Stimulated activated naive CD8-positive, alpha-beta T cell treated with anti-CD3 and anti-CD28 coated beads, Interleukin-15, Interleukin-2, amounts not matched to agents 100 ng/mL and 50 ng/mL, for 24 hours (primary cell): ENCODE results near the gene CHERP.

Experiments
- H3K27ac Mint-ChIP-seq: one replicate; pipeline ENCODE4 v1.8.0; 2021; ENCODE audit warnings: mild to moderate bottlenecking, mixed read lengths
- H3K27me3 Mint-ChIP-seq: one replicate; pipeline ENCODE4 v1.8.0; 2021; ENCODE audit warnings: mixed read lengths
- H3K36me3 Mint-ChIP-seq: one replicate; pipeline ENCODE4 v1.8.0; 2021; ENCODE audit warnings: low read depth, mixed read lengths
- H3K4me1 Mint-ChIP-seq: one replicate; pipeline ENCODE4 v1.8.0; 2021; ENCODE audit warnings: low read depth, mixed read lengths
- H3K4me3 Mint-ChIP-seq: one replicate; pipeline ENCODE4 v1.8.0; 2021; ENCODE audit warnings: mild to moderate bottlenecking, mixed read lengths
- H3K9me3 Mint-ChIP-seq: one replicate; pipeline ENCODE4 v1.8.0; 2021; ENCODE audit warnings: mixed read lengths

CHERP gene

DNA sequence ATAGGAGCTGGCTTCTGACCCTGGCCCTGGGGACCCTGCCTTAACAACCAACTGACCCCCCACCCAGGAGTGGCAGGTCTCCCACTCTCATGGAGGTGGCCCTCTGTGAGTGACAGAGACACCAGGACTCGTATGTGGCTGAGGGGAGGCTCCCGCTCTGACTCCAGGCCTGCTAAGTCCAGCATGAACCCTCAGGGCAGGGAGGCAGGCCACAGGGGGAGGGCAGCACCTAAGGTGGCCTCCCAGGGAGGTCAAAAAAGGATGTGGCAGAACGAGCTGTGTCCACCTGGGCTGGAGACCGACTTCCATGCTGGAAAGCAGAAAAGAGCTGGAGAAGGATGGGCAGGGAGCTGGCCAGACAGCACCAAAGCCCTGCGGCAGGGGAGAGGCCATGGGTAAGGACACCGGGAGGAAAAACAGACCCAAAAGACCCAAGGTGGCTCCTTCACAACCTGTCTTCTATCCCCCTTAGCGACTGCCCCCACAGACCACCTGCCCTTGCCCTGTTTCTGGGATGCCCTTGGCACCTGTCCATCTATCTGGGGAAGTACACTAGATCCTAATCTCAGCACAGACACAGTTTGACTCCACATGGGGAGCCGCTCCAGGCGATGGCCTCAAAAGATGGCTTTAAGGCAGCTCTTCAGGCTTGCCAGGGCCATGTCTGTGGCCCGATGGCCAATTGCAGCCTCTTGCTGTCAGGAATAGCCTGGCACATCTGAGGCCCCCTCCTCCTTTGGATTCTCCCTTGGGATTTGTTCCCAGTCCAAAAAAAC lies 40.4 kb upstream of the CHERP start:
- no peak overlapping the region for H3K4me3 Mint-ChIP-seq

DNA sequence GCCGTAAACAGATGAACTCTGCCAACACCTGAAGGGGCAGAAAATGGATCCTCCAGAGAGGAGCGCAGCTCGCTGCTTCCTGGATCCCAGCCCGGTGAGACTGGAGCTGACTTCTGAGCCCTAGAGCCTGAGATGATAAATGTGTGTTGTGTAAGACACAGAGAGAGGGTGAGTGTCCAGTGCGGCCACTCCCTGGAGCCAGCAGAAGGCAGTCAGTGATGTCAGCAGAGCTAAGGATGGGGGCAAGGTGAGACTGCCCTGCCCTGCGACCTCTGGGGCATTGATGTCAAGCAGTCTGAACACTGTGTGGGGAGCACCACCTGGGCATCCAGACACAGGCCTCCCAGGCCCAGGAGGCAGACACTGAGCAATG lies 39.7 kb upstream of the CHERP start:
- H3K4me1 Mint-ChIP-seq: peaks cover 73% of the 10 kb centered on the region
- no peak overlapping the region for H3K4me3 Mint-ChIP-seq
- H3K36me3 Mint-ChIP-seq: peaks cover 11% of the 10 kb centered on the region
- H3K27ac Mint-ChIP-seq: peak overlapping the region; percentile 2
- H3K9me3 Mint-ChIP-seq: no peaks in the 10 kb centered on the region
- no peaks in the 10 kb centered on the region for H3K27me3 Mint-ChIP-seq

More for the DNA sequence above, 40.4 kb upstream of the CHERP start:
- H3K9me3 Mint-ChIP-seq: no peaks in the 10 kb centered on the region
- no peaks in the 10 kb centered on the region for H3K27me3 Mint-ChIP-seq
- H3K27ac Mint-ChIP-seq: peak overlapping the region; percentile 40
- H3K36me3 Mint-ChIP-seq: peaks cover 8% of the 10 kb centered on the region
- H3K4me1 Mint-ChIP-seq: peaks cover 80% of the 10 kb centered on the region

DNA sequence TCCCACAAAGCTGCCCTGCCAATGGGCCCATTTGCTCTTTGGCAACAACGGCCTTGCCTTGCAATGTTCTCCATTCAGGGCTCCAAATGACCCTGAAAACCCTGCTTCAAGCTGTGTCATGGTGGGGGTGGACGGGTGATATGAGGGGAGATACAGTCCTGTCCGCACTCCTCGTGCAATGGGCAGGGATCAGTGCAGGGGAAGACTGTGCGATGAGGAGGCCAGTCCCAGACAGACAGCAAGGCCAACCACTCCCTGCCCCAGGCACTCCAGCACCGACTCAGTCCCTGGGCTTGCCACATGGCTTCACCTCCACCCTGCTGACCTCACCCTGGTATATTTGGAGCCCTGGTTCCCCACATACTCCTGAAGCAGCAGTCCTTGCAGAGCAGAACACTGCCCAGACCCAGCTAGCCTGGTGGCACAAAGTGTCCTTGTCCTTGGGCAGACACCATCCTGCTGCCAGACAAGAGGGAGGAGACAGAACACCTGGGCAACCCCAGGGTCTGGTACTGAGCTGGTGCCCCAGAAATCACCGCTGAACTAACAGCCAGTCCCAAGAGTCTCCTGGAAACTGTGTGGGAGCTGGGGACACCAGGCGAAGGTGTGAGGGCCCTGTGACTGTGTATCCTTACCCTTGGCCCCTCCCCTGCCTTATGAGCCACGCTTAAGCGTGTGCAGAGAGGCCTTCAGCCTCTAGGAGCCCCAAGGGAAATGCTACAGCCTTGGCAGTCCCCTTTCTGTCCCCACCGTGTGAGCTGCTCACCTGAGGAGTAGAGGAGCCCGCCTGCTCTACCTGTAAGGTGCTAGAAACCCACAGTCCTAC lies 39.1 kb upstream of the CHERP start:
- Mint-ChIP-seq H3K4me1 (peaks cover 68% of the 10 kb centered on the region), H3K27me3 (no peaks in the 10 kb centered on the region), H3K9me3 (no peaks in the 10 kb centered on the region), H3K36me3 (peaks cover 11% of the 10 kb centered on the region), H3K27ac (peak overlapping the region; percentile 2), H3K4me3 (no peak overlapping the region)

DNA sequence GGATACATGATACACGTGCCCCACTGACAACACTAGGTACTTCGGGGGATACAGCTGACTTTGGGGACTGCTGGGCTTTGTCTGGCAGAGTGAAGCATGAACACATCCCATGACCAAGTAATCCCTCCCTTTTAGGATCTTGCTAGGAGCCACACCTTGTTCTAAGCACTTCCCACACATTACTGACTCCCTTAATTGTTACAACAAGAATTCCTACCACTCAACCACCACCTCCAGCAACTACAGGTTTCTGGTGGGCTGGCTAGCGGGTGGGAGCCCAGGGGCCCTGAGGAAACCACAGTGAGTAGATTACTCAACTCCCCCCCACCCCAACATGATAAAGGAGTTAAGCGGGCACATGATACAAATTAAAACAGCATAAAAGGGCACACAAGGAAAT lies 37.1 kb upstream of the CHERP start:
- Mint-ChIP-seq H3K9me3 (no peaks in the 10 kb centered on the region), H3K36me3 (peaks cover 21% of the 10 kb centered on the region), H3K27me3 (no peaks in the 10 kb centered on the region), H3K4me1 (peaks cover 63% of the 10 kb centered on the region), H3K4me3 (no peak overlapping the region), H3K27ac (peak overlapping the region; percentile 80)

DNA sequence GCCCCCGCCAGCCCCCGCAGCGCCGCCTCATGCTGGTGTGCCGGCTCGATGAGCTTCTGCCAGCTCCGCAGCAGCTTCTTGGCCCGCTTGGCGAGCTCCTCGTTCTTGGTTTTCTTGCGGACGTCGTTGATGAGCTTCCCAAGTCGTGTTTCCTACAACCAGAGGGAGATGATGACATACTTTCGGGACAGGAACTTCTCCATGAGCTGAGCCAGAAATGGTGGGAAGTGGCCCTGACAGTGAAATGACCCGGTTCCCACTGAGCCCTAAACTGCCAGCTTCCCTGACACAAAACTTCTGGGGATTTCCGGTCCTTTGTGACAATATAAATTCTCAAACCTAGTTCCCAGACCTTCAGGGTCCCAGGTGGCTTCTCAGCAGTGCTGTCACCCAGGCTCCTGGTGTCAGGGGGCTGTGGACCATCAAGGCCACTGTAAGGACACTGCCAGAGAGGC lies 35.3 kb upstream of the CHERP start:
- Mint-ChIP-seq H3K4me3 (no peak overlapping the region), H3K36me3 (peaks cover 25% of the 10 kb centered on the region), H3K27me3 (no peaks in the 10 kb centered on the region), H3K4me1 (peaks cover 61% of the 10 kb centered on the region), H3K9me3 (no peaks in the 10 kb centered on the region), H3K27ac (no peak overlapping the region)

DNA sequence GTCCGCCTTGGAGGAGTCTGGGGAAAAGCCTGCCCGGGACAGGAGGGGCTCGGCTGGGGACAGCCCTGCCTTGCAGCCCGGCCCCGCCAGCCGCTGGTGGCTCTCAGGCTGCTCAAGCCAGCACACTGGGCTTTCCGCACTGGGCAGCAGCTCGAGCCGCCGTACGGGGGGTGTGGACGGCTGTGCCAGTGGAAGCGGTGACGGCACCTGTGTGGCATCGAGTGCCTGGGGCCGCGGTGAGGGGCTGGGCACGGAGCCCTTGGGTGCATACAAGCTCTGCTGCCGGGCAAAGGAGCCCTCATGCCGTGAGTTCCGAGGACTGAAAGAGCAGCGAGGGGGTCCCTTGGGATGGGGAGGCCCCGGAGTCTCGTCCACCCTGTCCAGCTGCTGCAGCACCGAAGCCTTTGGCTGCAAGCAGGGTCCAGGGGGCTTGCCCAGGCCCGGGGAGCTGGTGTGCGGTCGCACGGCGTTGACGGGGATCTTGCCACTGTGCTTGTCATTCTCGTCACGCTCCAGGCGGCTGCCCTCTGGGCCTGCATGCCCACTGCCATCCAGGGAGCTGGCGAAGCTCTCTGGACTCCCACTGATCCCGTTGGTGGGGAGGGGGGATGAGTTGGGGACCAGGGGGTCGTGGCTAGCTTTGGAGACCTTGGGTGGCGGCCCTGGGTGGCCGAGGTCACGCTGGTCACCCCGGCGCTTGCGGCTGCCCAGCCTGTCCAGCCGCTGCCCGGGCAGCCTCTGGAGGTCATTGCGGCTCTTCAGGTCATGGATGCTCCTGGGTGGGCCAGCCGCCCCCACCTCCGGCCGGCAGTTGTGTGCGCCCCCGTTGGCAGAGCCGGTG lies 34.7 kb upstream of the CHERP start:
- peaks cover 62% of the 10 kb centered on the region for H3K4me1 Mint-ChIP-seq
- H3K27ac Mint-ChIP-seq: no peak overlapping the region
- no peaks in the 10 kb centered on the region for H3K9me3 Mint-ChIP-seq
- no peaks in the 10 kb centered on the region for H3K27me3 Mint-ChIP-seq
- H3K4me3 Mint-ChIP-seq: no peak overlapping the region
- H3K36me3 Mint-ChIP-seq: peaks cover 25% of the 10 kb centered on the region

DNA sequence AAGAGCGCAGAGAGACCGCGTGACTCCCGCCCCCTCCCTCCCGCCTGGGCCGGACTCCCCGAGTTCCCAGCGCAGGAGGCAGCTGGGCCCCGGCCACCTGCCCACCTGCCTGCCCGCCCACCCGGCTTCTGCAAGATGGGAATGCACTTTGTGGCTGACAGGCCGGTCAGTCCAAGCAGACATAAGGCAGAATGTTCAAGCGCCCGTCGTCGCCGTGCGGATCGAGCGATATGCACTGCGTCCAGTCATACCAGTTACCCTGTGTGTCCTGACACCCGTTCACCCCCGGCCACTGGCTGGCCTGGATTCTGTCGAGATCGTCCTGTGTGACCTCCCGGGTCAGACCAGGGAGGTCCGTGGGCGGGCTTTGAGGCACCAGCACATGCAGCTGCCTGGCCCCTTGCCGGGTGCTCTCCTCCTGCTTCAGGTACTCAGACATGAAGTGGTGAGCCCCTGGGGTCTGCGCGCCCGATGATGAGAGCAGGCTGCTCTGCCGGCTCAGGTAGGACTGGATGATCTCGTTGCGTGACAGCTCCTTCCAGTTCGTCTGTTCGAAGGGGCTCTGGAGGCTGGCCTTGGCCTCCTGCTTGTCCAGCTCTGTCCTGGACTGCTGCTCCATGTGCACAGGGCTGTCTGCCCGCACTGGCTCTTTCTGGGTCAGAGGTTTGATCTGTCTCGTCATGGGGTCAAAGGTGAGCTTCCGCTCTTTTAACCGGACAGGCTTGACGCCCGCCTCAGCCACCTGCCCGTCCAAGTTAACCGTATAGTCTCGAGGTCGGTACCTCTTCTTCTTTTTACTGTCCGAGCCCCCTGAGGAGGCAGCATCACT lies 33.8 kb upstream of the CHERP start:
- no peak overlapping the region for H3K4me3 Mint-ChIP-seq
- peaks cover 25% of the 10 kb centered on the region for H3K36me3 Mint-ChIP-seq
- H3K4me1 Mint-ChIP-seq: peaks cover 65% of the 10 kb centered on the region
- peak overlapping the region; percentile 48 for H3K27ac Mint-ChIP-seq
- H3K9me3 Mint-ChIP-seq: no peaks in the 10 kb centered on the region
- H3K27me3 Mint-ChIP-seq: no peaks in the 10 kb centered on the region

DNA sequence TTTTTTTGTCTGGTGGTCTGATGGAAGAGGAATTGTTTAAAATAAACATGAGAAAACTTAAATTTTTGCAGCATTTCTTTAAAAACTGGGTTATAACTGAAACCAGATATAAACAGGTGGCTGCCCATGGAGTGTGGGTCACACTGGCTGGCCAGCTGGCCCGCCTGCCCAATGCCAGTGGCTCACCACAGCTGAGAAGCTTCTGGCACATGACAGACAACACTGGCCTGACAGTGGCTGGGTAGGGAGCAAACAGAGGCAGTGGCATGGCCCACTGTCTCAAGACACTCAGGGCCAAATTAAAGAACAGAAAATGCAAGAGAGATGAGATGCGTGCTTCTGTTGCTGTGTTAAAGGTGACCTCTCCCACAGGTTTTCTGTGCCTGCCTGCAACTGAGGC lies 33.0 kb upstream of the CHERP start:
- Mint-ChIP-seq H3K27ac (peak overlapping the region; percentile 76), H3K4me1 (peaks cover 66% of the 10 kb centered on the region), H3K36me3 (peaks cover 29% of the 10 kb centered on the region), H3K27me3 (no peaks in the 10 kb centered on the region), H3K9me3 (no peaks in the 10 kb centered on the region), H3K4me3 (peak overlapping the region; percentile 7)

DNA sequence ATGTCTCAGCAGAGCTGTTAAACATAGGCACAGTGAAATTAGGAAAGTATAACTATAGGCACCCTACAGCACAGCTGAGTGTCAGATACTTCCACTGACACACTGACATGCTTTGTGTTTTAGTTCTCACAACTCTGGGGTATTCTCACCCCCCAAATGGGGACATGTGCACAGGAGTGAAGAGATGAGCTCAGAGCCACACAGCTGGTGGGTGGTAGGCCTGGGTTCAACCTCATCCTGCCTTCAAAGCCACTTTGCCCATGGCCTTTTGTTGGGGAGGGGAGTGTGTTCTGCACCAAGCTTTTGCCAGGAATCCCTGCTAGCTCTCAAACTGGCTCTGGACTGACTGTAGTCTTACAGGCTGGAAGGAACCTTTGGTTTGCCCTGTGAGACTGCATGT lies 31.7 kb upstream of the CHERP start:
- Mint-ChIP-seq H3K36me3 (peaks cover 43% of the 10 kb centered on the region), H3K4me3 (peak overlapping the region; percentile 94), H3K27ac (peak overlapping the region; percentile 72), H3K9me3 (no peaks in the 10 kb centered on the region), H3K4me1 (peaks cover 57% of the 10 kb centered on the region), H3K27me3 (no peaks in the 10 kb centered on the region)

DNA sequence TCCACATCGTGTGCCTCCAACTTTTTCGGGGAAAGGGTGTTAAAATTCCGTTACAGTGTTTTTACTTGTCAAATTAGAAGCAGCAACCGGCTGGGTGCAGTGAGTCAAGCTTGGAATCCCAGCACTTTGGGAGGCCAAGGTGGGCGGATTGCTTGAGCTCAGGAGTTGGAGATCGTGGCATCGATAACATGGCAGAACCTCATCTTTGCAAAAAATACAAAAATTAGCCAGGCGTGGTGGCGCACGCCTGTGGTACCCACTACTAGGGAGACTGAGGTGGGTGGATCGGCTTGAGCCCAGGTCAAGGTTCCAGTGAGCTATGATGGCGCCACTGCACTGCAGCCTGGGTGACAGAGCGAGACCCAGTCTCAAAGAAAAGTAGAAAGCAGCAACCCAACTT lies 31.1 kb upstream of the CHERP start:
- H3K27ac Mint-ChIP-seq: peak overlapping the region; percentile 93
- H3K9me3 Mint-ChIP-seq: no peaks in the 10 kb centered on the region
- peaks cover 54% of the 10 kb centered on the region for H3K4me1 Mint-ChIP-seq
- H3K36me3 Mint-ChIP-seq: peaks cover 42% of the 10 kb centered on the region
- peak overlapping the region; percentile 94 for H3K4me3 Mint-ChIP-seq
- H3K27me3 Mint-ChIP-seq: no peaks in the 10 kb centered on the region

DNA sequence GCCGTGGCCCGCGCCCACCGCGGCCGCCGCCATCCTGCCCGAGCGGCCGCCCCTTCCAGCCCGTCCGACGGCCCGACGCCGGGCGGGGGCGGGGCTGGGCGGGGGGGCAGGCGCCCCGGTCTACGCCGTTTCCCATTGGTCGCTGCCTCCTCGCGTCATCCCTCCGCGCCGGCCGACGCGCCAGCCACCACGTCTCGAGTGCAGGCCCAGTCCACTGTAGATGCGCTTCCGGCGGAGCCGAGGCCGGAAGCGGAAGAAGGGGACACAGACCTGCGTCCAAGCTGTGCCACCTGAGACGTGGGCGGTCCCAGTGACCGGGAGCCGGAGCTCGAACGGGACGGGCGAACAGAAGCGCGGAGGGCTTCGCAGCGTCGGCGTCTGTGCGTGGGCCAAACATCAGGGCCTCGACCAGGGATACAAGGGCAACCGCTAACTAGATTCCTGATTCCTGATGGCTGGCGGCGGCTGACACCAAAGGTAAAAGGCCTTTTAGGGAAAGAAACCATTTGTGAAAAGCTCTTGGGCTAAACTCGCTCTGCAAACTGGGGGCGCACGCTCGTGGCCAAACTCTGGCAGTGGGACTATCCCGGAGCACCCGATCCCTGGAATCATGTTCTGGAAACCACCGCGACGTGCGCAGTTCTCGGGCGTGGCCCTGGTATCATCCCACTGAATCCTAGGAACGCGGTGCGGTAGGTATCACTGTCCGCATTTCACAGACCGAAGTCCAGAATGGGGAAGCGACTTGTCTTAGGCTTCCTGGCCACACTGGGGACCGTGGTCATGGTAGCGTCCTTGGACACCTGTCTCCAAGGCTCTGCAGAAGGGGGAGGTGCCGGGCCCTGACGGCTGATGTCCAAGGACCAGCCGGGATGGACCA lies 30.3 kb upstream of the CHERP start, which contains the start of gene SLC35E1:
SLC35E1 (minus strand) TSS at position 84 of the 880 bp plus-strand sequence; CDS start at position 33, 51 bp downstream.
- H3K4me1 Mint-ChIP-seq: peaks cover 54% of the 10 kb centered on the region
- no peaks in the 10 kb centered on the region for H3K9me3 Mint-ChIP-seq
- H3K4me3 Mint-ChIP-seq: peak within 1 kb of the TSS; percentile 94
- peak within 1 kb of the TSS; percentile 93 for H3K27ac Mint-ChIP-seq
- peaks cover 42% of the 10 kb centered on the region for H3K36me3 Mint-ChIP-seq
- no peaks in the 10 kb centered on the region for H3K27me3 Mint-ChIP-seq

DNA sequence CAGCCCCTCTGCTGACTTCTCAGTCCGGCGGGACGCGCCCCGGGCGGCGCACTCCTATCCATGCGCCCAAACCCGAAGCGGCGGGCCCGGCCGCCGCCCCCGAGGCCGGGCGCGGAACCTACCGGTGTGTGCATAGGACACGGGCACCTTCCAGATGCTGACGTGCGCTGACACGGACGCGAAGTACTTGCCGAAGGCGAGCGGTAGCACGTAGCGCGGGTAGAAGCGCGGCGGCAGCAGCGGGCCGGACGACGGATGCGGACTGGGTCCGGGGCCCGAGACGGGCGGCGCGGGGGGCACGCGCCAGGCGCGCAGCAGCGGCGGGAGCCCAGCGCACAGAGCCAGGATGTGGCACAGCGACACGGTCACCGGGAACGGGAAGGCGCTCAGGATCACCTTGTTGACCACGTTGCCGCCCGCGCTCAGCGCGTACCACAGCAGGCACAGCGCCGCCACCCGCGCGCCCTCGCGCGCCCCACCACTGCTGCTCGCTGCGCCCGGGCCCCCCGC lies 29.6 kb upstream of the CHERP start:
- peaks cover 55% of the 10 kb centered on the region for H3K4me1 Mint-ChIP-seq
- H3K36me3 Mint-ChIP-seq: peaks cover 44% of the 10 kb centered on the region
- H3K27me3 Mint-ChIP-seq: no peaks in the 10 kb centered on the region

DNA sequence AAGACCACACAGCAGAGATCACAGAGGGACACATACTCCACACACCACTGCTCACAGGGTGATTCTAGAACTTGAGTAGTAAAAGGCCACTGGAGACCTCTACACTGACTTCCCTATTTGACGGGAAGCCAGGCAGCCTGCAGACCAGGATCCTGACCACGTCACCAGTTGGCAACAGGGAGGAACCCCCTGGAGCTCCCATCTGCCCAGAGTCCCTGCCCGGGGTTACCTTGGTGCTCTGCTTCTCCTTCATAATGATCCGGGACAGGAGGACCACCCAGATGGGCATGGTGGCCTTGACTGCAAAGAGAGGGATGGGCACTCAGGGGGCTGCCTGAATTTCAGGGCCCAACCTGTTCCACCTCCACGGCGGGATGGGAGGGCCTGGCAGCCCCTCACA lies 29.0 kb upstream of the CHERP start:
- Mint-ChIP-seq H3K27me3 (no peaks in the 10 kb centered on the region), H3K27ac (peak overlapping the region; percentile 67), H3K9me3 (no peaks in the 10 kb centered on the region), H3K4me3 (peak overlapping the region; percentile 90), H3K4me1 (peaks cover 59% of the 10 kb centered on the region), H3K36me3 (peaks cover 50% of the 10 kb centered on the region)

More for the DNA sequence above, 29.6 kb upstream of the CHERP start:
- Mint-ChIP-seq H3K9me3 (no peaks in the 10 kb centered on the region), H3K4me3 (peak overlapping the region; percentile 90), H3K27ac (peak overlapping the region; percentile 67)
